Stimulated activated CD8-positive, alpha-beta memory T cell treated with anti-CD3 and anti-CD28 coated beads, Interleukin-4, amount 100 ng/mL, for 48 hours (primary cell): ENCODE data around the gene BCL7B.
"Not testable (repeated sequence)": the region's sequence is repeated elsewhere in the genome, so short reads cannot be mapped to it uniquely, and the experiment has no call there.

ENCODE experiments used
- DNase-seq: peaks from one replicate; pipeline ENCODE4 v3.0.0-alpha.2; 2020

Gene BCL7B

GRCh38 chr7:73532224-73532623 is 25.3 kb downstream of the BCL7B start:
- no peak for DNase-seq

DNA sequence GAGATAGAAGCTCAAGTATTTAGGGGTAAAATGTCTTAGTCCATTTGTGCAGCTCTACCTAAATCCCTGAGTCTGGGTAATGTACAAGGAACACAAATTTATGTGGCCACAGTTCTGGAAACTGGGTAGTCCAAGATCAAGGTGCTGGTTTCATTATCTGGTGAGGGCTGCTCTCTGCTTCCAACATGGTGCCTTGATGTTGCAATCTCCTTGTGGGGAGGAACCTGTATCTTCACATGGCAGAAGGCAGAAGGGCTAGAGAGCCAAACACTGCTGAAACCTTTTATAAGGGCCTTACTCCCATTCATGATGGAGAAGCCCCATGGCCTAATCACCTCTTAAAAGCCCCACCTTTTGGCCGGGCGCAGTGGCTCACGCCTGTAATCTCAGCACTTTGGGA is 26.7 kb downstream of the BCL7B start:
- no peak for DNase-seq

GRCh38 chr7:73526896-73527821 is 30.3 kb downstream of the BCL7B start:
- DNase-seq: no peak

- not testable (repeated sequence) for DNase-seq
Measured at GRCh38 chr7:73526158-73526494, 31.4 kb downstream of the BCL7B start.

GRCh38 chr7:73522105-73522872 is 35.2 kb downstream of the BCL7B start, which contains the start of gene BAZ1B:
Gene BAZ1B (minus strand): TSS chr7:73522293. CDS start chr7:73521933, 360 bp downstream.
- peak; percentile 97 for DNase-seq

DNA sequence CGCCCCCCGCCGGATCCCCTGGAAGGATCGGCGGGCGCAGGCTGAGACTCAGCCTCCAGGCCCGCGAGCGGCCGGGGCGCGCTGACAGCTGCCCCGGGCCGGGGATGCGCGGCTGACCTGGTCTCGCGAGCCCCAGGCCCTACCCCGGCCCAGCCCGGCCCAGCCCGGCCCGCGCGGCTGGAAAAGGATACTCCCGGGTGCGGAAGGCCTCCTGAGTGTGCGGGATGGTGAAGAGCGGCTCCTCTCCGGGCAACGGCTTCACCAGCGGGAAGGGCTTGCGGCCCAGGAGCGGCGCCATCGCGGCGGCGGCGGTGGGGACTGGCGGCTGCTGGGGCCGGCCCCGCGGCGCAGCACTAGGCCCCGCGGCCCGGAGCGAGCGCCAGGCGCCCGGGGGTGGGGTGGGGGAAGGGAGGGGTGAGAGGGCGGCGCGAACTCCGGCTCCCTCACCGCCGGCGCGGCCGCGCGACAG is 35.8 kb downstream of the BCL7B start:
- DNase-seq: no peak

- peak; percentile 35 for DNase-seq
Measured at GRCh38 chr7:73520673-73521635, 36.5 kb downstream of the BCL7B start.

GRCh38 chr7:73519867-73520672 is 37.4 kb downstream of the BCL7B start:
- no peak for DNase-seq

DNA sequence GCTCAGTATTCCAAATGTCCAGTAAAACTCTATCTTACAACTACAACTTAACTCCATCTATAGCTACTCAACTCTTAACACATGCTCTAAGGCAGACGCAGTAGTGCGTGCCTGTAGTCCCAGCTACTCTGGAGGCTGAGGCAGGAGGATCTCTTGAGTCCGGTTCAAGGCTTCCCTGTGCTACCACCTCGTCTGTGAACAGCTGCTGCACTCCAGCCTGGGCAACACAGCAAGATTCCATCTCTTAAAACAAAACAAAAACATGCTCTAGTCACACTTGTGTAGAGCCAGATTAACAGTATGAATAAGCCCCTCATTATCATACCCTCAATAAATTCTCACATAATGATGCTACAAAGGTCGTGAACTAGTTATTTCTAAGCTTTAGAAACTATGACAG is 39.0 kb downstream of the BCL7B start:
- DNase-seq: no peak

GRCh38 chr7:73517241-73517995 is 40.1 kb downstream of the BCL7B start:
- DNase-seq: no peak

DNA sequence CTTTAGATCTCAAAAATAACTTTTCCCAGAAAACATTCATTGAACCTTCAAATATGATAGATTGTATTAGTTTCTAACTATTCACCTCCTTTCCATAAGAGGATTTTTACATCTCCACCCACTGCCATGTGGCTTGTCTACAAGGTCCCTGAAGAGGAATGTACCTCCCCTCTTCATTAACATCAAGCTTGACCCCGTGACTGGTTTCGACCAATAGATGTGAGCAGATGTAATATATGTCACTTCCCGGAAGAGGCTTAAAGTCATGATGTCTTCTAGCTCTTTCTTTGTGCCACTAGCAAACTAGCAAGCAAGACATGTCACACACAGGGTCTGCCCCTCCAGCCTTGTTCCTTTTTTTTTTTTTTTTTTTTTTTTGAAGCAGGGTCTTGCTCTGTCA is 42.3 kb downstream of the BCL7B start:
- no peak for DNase-seq

DNA sequence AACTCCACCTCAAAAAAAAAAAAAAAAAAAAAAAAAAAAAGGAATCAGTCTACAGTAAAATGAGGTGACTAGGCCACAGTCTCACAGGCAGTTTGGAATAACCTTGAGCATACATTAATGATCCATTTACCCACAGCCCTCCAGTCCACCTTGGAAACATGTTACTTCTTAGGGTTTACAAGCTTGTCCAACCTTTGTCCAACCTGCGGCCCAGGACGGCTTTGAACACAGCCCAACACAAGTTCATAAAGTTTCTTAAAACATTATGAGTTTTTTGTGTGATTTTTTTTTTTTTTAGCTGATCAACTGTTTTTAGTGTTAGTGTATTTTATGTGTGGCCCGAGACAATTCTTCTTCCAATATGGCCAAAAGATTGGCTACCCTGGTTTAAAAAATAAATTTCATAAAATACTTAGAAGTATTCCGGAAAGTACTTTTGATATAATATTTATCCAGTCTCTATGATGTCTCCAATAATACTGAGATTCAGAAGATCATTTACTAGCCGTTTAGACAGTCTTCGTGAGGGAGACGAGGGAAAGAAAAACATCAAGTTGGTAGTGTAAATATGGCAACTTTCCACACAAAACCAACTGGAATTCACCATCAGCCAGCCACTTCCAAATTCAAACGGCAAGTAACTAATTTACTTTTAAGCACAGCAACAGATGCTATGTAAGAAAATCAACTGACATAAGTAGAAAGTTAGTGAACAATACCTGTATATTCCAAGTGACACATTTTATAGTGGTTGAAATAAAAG is 45.3 kb downstream of the BCL7B start:
- DNase-seq: no peak

GRCh38 chr7:73509463-73509862 is 48.0 kb downstream of the BCL7B start:
- DNase-seq: no peak

- DNase-seq: no peak
Measured at GRCh38 chr7:73507556-73507955, 49.9 kb downstream of the BCL7B start.

- no peak for DNase-seq
Measured at GRCh38 chr7:73504920-73505319, 52.6 kb downstream of the BCL7B start.

DNA sequence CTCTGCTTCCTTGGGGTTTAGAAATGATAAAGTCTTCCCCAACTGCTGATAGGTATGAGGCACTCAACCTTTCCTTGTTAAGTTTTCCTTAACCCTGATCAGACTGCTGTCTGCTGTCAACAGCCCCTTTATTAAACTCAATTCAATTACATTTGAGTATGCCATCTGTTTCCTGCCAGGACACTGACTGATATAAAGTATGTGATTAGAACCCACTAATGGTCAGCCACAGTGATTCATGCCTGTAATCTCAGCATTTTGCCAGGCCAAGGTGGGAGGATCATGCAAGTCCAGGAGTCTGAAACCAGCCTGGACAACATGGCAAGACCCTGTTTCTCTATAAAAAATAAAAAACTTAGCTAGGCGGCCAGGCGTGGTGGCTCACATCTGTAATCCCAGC is 53.5 kb downstream of the BCL7B start:
- no peak for DNase-seq

DNA sequence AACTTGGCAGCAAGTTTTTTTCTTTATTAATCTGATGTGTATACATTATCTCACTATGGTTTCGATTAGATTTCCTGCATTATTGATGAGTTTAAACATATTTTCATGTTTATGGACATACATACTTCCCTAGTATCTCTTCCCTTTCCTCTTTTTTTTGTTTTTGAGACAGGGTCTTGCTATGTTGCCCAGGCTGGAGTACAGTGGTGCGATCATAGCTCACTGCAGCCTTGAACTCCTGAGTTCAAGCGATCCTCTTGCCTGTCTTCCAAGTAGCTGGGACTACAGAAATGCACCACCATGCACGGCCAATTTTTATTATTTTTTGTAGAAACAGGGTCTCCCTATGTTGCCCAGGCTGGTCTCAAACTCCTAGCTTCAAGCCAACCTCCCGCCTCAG is 54.3 kb downstream of the BCL7B start:
- DNase-seq: no peak

DNA sequence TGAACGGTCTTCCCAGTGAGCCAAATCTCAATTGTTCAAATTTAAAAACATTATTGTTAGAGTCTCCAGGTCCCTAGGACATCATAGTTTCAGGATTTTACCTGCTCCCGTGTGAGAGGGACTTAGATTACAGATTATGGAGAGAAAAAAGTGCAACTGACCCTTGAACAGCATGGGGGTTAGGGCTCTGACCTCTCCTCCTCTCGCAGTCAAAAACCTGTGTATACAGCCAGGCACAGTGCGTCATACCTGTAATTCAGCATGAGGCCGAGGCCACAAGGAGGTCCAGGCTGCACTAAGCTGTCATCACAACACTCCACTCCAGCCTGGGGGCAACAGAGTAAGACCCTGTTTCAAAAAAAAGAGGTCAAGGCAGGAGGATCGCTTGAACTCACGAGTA is 60.9 kb downstream of the BCL7B start:
- DNase-seq: no peak

- not testable (repeated sequence) for DNase-seq
Measured at GRCh38 chr7:73495507-73495906, 62.0 kb downstream of the BCL7B start.

- DNase-seq: no peak
Measured at GRCh38 chr7:73489976-73490375, 67.5 kb downstream of the BCL7B start.
